C4-2B (cell line): Measurements from ENCODE around the gene CFAP299.
"Not testable (repeated sequence)": the region's sequence is repeated elsewhere in the genome, so short reads cannot be mapped to it uniquely, and the experiment has no call there.

Experiments used
- CTCF ChIP-seq: fragments of 450-650 bp; conservative IDR thresholded peaks from 2 replicates; pipeline ENCODE4 v1.5.1; 2017; ENCODE audit warnings: mild to moderate bottlenecking
- ZFX ChIP-seq: fragments of 450-650 bp; IDR thresholded peaks from 2 replicates; pipeline ENCODE4 v1.6.1; 2017

GRCh38 chr4:80439294-80440061, 103.9 kb downstream of the CFAP299 start:
- TF ChIP-seq CTCF, ZFX: not testable (repeated sequence)
